ENCODE data around the gene C10orf90.

C10orf90 gene

DNA sequence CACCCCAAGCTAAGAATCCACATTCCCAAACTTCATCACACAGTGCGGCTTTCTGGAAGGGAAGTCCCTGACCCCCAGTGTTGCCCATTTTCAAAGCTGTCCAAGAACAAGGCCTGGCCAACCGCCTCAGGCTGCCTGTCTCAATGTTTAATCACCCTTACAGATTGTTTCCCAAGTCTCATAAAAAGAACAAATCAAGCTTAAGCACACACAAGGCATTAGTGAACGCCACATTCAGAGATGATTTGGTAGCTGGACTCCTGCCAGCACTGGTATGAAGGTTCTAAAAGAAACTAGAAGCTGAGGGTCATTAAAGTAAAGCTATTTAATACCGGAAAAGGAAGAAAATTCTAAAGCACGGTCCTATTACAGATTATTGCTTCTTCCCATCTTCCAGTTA lies 35.6 kb downstream of the C10orf90 start:
- TF ChIP-seq PPARA (CRISPR knock-in tag; IDR thresholded peaks at IDR 0.05; ENCODE audit: borderline replicate concordance) (no peak), ZNF70 (CRISPR knock-in tag; IDR thresholded peaks at IDR 0.05) (no peak), TCF4 (CRISPR knock-in tag; IDR thresholded peaks at IDR 0.05; ENCODE audit: borderline replicate concordance) (no peak), OSR1 (CRISPR knock-in tag; IDR thresholded peaks at IDR 0.05) (no peak), GLIS3 (CRISPR knock-in tag; IDR thresholded peaks at IDR 0.05) (no peak), ZFP3 (CRISPR knock-in tag; IDR thresholded peaks at IDR 0.05) (no peak), CSDC2 (CRISPR knock-in tag; IDR thresholded peaks at IDR 0.05) (no peak), ZFP30 (CRISPR knock-in tag; IDR thresholded peaks at IDR 0.05) (no peak)
- TF ChIP-seq, protein P1, sequence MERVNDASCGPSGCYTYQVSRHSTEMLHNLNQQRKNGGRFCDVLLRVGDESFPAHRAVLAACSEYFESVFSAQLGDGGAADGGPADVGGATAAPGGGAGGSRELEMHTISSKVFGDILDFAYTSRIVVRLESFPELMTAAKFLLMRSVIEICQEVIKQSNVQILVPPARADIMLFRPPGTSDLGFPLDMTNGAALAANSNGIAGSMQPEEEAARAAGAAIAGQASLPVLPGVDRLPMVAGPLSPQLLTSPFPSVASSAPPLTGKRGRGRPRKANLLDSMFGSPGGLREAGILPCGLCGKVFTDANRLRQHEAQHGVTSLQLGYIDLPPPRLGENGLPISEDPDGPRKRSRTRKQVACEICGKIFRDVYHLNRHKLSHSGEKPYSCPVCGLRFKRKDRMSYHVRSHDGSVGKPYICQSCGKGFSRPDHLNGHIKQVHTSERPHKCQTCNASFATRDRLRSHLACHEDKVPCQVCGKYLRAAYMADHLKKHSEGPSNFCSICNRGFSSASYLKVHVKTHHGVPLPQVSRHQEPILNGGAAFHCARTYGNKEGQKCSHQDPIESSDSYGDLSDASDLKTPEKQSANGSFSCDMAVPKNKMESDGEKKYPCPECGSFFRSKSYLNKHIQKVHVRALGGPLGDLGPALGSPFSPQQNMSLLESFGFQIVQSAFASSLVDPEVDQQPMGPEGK (CRISPR knock-in tag; IDR thresholded peaks at IDR 0.05; ENCODE audit: borderline replicate concordance) = no peak
- TF ChIP-seq, protein P2, sequence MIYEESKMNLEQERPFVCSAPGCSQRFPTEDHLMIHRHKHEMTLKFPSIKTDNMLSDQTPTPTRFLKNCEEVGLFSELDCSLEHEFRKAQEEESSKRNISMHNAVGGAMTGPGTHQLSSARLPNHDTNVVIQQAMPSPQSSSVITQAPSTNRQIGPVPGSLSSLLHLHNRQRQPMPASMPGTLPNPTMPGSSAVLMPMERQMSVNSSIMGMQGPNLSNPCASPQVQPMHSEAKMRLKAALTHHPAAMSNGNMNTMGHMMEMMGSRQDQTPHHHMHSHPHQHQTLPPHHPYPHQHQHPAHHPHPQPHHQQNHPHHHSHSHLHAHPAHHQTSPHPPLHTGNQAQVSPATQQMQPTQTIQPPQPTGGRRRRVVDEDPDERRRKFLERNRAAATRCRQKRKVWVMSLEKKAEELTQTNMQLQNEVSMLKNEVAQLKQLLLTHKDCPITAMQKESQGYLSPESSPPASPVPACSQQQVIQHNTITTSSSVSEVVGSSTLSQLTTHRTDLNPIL (CRISPR knock-in tag; IDR thresholded peaks at IDR 0.05; ENCODE audit: low read depth) = no peak
- no peak for ATAC-seq

- no peak for ATAC-seq
- TF ChIP-seq RARB (CRISPR knock-in tag; IDR thresholded peaks at IDR 0.05) = no peak
- TF ChIP-seq ZC3H10 (CRISPR knock-in tag; IDR thresholded peaks at IDR 0.05) = no peak
- TF ChIP-seq, protein P3, sequence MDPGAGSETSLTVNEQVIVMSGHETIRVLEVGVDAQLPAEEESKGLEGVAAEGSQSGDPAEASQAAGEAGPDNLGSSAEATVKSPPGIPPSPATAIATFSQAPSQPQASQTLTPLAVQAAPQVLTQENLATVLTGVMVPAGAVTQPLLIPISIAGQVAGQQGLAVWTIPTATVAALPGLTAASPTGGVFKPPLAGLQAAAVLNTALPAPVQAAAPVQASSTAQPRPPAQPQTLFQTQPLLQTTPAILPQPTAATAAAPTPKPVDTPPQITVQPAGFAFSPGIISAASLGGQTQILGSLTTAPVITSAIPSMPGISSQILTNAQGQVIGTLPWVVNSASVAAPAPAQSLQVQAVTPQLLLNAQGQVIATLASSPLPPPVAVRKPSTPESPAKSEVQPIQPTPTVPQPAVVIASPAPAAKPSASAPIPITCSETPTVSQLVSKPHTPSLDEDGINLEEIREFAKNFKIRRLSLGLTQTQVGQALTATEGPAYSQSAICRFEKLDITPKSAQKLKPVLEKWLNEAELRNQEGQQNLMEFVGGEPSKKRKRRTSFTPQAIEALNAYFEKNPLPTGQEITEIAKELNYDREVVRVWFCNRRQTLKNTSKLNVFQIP (CRISPR knock-in tag; IDR thresholded peaks at IDR 0.05; ENCODE audit: borderline replicate concordance, low read depth) = no peak
- TF ChIP-seq PPARA (CRISPR knock-in tag; IDR thresholded peaks at IDR 0.05; ENCODE audit: borderline replicate concordance) = no peak
- no peak for TF ChIP-seq ZNF70 (CRISPR knock-in tag; IDR thresholded peaks at IDR 0.05)
- TF ChIP-seq, protein P4, sequence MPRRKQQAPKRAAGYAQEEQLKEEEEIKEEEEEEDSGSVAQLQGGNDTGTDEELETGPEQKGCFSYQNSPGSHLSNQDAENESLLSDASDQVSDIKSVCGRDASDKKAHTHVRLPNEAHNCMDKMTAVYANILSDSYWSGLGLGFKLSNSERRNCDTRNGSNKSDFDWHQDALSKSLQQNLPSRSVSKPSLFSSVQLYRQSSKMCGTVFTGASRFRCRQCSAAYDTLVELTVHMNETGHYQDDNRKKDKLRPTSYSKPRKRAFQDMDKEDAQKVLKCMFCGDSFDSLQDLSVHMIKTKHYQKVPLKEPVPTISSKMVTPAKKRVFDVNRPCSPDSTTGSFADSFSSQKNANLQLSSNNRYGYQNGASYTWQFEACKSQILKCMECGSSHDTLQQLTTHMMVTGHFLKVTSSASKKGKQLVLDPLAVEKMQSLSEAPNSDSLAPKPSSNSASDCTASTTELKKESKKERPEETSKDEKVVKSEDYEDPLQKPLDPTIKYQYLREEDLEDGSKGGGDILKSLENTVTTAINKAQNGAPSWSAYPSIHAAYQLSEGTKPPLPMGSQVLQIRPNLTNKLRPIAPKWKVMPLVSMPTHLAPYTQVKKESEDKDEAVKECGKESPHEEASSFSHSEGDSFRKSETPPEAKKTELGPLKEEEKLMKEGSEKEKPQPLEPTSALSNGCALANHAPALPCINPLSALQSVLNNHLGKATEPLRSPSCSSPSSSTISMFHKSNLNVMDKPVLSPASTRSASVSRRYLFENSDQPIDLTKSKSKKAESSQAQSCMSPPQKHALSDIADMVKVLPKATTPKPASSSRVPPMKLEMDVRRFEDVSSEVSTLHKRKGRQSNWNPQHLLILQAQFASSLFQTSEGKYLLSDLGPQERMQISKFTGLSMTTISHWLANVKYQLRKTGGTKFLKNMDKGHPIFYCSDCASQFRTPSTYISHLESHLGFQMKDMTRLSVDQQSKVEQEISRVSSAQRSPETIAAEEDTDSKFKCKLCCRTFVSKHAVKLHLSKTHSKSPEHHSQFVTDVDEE (CRISPR knock-in tag; IDR thresholded peaks at IDR 0.05) = no peak
- TF ChIP-seq ZNF565 (CRISPR knock-in tag; conservative IDR thresholded peaks at IDR 0.05; ENCODE audit: low read depth) = no peak
- no peak for TF ChIP-seq ESRRG (CRISPR knock-in tag; IDR thresholded peaks at IDR 0.05)
Measured at GRCh38 chr10:126634347-126634746, 36.1 kb downstream of the C10orf90 start.

- TF ChIP-seq PPARA (CRISPR knock-in tag; IDR thresholded peaks at IDR 0.05; ENCODE audit: borderline replicate concordance) (no peak), ZFP3 (CRISPR knock-in tag; IDR thresholded peaks at IDR 0.05) (no peak), ESRRG (CRISPR knock-in tag; IDR thresholded peaks at IDR 0.05) (no peak), TCF4 (CRISPR knock-in tag; IDR thresholded peaks at IDR 0.05; ENCODE audit: borderline replicate concordance) (no peak), OSR1 (CRISPR knock-in tag; IDR thresholded peaks at IDR 0.05) (no peak), SNAI2 (CRISPR knock-in tag; IDR thresholded peaks at IDR 0.05) (no peak), ARNTL (CRISPR knock-in tag; IDR thresholded peaks at IDR 0.05; ENCODE audit: borderline replicate concordance, low read depth) (no peak)
- no peak for ATAC-seq
Measured at GRCh38 chr10:126632705-126633104, 37.8 kb downstream of the C10orf90 start.

DNA sequence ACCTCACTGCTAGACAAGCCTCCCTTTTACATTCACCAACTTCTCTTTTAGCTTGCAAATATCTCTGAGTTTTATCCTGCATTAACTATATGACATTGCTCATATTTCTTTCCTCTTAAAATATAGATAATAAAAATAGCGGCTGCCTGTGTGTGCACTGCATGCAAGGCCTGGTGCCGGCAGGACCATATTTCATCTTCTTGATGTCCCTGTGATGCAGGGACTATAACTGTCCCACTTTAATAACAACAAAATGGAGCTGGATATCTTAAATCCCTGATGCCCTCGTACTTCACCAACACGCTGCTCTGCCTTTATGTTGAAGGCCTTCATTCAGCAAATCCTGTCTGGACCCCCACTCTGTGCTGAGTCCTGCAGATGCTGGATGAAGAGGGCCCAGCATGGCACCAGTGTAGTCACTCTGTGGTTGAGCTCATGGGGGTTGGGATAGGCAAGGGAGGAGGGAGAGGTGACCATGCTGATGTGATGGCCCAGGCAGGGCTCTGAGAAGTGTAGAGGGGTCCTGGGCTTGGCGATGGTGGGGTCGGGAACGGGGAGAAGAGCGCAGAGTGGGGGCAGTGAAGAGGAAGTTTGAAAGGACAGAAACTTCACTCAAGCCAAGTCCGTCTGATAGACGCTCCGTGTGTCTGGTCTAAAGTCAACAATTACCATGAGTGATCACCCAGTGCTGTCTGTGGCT lies 40.4 kb downstream of the C10orf90 start:
- ATAC-seq = no peak
- TF ChIP-seq ZNF70 (CRISPR knock-in tag; IDR thresholded peaks at IDR 0.05) = no peak
- TF ChIP-seq, protein P2 (CRISPR knock-in tag; IDR thresholded peaks at IDR 0.05; ENCODE audit: low read depth) = no peak
- TF ChIP-seq, protein P4 (CRISPR knock-in tag; IDR thresholded peaks at IDR 0.05) = no peak
- no peak for TF ChIP-seq ZNF8 (CRISPR knock-in tag; IDR thresholded peaks at IDR 0.05)
- TF ChIP-seq ZFP30 (CRISPR knock-in tag; IDR thresholded peaks at IDR 0.05) = no peak
- no peak for TF ChIP-seq SNAI2 (CRISPR knock-in tag; IDR thresholded peaks at IDR 0.05)
- TF ChIP-seq PPARA (CRISPR knock-in tag; IDR thresholded peaks at IDR 0.05; ENCODE audit: borderline replicate concordance) = no peak
- no peak for TF ChIP-seq BACH2 (CRISPR knock-in tag; IDR thresholded peaks at IDR 0.05; ENCODE audit: borderline replicate concordance)
- no peak for TF ChIP-seq ZFP3 (CRISPR knock-in tag; IDR thresholded peaks at IDR 0.05)
- no peak for TF ChIP-seq CSRNP3 (CRISPR knock-in tag; IDR thresholded peaks at IDR 0.05)
- no peak for TF ChIP-seq ZC3H10 (CRISPR knock-in tag; IDR thresholded peaks at IDR 0.05)
- TF ChIP-seq ZNF565 (CRISPR knock-in tag; conservative IDR thresholded peaks at IDR 0.05; ENCODE audit: low read depth) = no peak
